Activated CD4-positive, alpha-beta T cell treated with anti-CD3 and anti-CD28 coated beads, Interleukin-10, Interleukin-2, amounts not matched to agents 100 ng/mL and 50 ng/mL, durations not matched to agents 16 hours and 8 hours (primary cell): ENCODE measurements around the gene TMEM80.
A peak's percentile ranks its signal among the peaks of the same experiment; 100 is the strongest.
"Not testable (repeated sequence)": the region's sequence is repeated elsewhere in the genome, so short reads cannot be mapped to it uniquely, and the experiment has no call there.

Experiments used
- DNase-seq: peaks from one replicate; pipeline ENCODE4 v3.0.0-alpha.2; 2020

TMEM80 gene

GRCh38 chr11:695538-696248, at the start of gene TMEM80:
TSS of gene TMEM80 (plus strand) at chr11:695816. CDS start at chr11:695828, 12 bp downstream.
- peak; percentile 99 for DNase-seq

- DNase-seq, result no peak
These were observed 49.4 kb upstream of the TMEM80 start for GRCh38 chr11:646214-646613.

GRCh38 chr11:647672-648158, 47.9 kb upstream of the TMEM80 start:
- DNase-seq, result not testable (repeated sequence)

GRCh38 chr11:650482-650881, 45.1 kb upstream of the TMEM80 start:
- no peak for DNase-seq

- DNase-seq, result not testable (repeated sequence)
These were observed 42.5 kb upstream of the TMEM80 start for GRCh38 chr11:653136-653535.

DNA sequence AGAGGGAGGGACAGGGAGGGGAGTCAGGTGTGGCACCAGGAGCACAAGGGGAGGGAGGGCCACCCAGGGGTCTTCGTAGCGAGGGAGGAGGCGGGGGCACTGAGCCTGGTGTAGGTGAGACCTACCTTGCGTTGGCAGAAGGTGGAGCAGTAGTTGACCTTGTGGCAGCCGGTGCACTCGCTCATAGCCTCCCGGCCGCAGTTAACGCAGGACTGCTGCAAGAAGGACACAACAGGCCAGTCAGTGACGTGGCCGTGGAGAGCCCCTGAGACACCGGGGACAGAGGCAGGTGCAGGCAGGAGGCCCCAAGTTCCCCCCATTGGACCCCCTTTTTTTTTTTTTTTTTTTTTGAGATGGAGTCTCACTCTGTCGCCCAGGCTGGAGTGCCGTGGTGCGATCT, 41.8 kb upstream of the TMEM80 start:
- DNase-seq, result no peak

GRCh38 chr11:654444-654843, 41.2 kb upstream of the TMEM80 start:
- not testable (repeated sequence) for DNase-seq

DNA sequence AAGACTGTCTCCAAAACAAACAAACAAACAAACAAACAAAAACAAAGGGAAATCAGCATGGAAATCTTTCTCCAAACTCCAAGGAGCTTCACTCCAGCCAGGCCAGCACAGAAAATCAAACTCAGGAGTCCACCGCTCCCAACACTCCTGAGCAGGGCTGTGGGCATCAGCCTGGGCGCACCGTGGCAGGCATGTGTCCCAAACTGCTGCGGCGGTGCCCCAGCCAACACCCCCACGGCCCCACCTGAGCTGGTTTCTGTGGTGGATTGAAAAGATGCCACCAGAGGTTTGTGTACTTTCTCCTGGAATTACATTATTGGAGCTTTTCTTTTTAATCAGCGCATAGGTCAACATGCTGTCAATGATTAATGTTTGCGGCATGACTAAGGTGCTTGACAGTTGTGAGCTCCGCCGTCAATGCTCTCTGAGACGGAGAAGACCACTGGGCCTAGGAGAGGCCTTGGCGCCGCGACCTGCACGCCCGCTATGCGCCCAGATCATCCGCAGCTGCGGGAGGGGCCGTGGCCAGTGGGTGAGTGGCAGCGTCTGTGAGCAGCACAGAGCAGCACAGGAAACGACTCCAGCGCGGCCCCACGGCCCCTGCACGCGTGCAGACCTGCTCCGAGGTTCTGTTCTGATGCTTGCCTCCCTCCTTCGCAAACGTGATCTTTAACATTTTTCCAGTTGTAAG, 40.4 kb upstream of the TMEM80 start:
- no peak for DNase-seq

GRCh38 chr11:656426-656825, 39.2 kb upstream of the TMEM80 start:
- DNase-seq, result no peak

GRCh38 chr11:656866-657265, 38.8 kb upstream of the TMEM80 start:
- no peak for DNase-seq

DNA sequence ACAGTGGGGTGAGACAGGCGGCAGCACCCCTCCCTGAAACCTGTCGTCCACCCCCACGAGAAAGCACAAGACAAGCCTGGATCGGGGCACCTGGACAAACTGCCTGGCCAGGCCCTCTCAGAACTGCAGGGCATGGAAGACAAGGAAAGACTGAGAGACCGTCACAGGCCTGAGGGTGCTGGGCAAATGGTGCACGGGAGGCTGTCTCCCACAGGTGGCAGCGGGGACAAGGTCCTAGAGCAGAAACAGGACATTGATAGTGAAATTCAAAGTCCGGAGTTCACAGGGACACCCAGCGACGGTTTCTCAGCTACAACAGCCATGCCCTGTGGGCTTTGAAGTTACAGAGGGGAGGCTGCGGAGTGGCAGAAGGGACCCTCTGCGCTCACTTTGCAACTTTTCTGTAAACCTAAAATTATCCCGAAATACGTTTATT, 37.9 kb upstream of the TMEM80 start:
- no peak for DNase-seq

GRCh38 chr11:659532-660085, 36.0 kb upstream of the TMEM80 start:
- DNase-seq, result no peak

DNA sequence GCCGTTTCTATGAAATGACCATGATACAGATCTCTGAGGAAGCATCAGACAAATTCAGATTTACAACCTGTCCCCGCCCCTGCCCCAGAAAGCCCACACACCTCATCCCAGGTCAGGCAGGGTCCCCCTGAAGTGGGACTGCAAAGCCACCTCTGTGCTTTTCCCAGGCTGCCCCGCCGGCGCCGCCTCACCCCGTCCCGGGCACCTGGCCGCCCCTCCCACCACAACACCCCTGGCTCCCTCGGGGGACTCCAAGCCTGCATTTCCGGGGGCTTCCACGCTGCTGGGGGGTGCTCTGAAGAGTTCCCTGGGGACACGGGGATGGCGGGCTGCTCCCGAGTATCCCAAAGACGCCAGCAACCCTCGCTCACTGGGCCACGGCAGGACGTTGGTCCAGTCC, 35.3 kb upstream of the TMEM80 start:
- no peak for DNase-seq

GRCh38 chr11:660681-661444, 34.8 kb upstream of the TMEM80 start:
- DNase-seq, result no peak

- peak; percentile 41 for DNase-seq
These were observed 32.8 kb upstream of the TMEM80 start for GRCh38 chr11:662689-663274.

GRCh38 chr11:665062-665703, 30.4 kb upstream of the TMEM80 start:
- DNase-seq, result no peak

- DNase-seq, result no peak
These were observed 29.8 kb upstream of the TMEM80 start for GRCh38 chr11:665704-666281.

DNA sequence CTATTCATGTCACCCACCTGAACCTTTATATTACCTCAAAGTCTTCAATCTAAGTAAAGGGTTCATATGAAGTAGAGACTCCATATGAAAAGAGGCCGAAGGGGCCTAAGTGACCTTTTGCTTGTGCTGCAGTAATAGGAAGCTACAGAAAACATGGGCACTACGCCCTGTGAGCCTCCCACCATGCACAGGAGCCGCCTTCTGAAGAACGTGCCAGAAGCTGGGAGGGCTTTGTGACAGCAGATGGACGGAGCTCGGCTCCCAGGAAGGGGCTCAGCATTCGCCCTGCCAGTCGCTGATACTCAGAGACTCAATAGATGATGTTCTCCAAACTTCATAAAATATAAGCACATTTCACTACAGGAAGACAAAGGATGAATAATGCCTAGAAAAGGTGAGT, 21.8 kb upstream of the TMEM80 start:
- no peak for DNase-seq

DNA sequence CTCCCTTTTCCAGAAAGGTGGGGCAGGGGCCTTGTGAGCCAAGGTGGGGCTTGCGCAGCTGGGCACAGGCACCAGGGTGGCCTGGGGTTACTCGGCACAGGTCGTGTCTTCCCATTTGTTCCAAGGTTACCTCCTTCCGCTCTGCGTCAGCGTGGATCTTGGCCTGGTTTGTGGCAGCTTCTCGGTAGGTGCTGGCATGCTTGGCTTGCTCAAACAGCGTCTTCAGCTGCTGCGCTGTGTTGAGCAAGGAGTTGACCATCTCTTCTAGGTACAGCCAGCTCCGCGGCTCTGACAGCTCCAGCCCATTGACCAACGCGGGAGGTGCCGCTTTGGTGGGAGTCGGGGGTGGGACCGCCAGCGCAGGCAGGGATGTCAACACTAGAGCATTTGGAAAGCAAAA, 21.2 kb upstream of the TMEM80 start:
- no peak for DNase-seq

GRCh38 chr11:678297-678696, 17.3 kb upstream of the TMEM80 start:
- DNase-seq, result no peak

- no peak for DNase-seq
These were observed 16.1 kb upstream of the TMEM80 start for GRCh38 chr11:679271-680207.
